Left lung (tissue), 10 donors: ENCODE measurements around the gene TP53AIP1. TPM values are rescaled to one million over a fixed set of nuclear protein-coding genes. Genes with fewer than 3 reads are reported as not detected.

Source experiments
- ATAC-seq: fragments of 200-7000 bp; cut with Tn5 transposase; one replicate; pipeline ENCODE4 v1.9.1; 2020; ENCODE audit warnings: moderate library complexity
- DNase-seq, 4 donors: peaks; one replicate each; pipeline ENCODE4 v3.0.0-alpha.2; 2013 to 2020
- H3K27ac ChIP-seq, 2 donors: fragments of 200-600 bp; sonication (generic) in 1 of 2; one replicate each; pipeline versions ENCODE4 v1.5.0 to v1.8.0; 2020 to 2021
- H3K27me3 ChIP-seq, 2 donors: fragments of 200-600 bp; sonication (generic) in 1 of 2; one replicate each; pipeline versions ENCODE4 v1.5.0 to v1.8.0; 2020 to 2021
- H3K36me3 ChIP-seq, 2 donors: fragments of 200-600 bp; sonication (generic) in 1 of 2; one replicate each; pipeline versions ENCODE4 v1.5.0 to v1.8.0; 2020 to 2021
- H3K4me1 ChIP-seq, 2 donors: fragments of 200-600 bp; one replicate each; pipeline ENCODE4 v1.8.0; 2021
- H3K4me3 ChIP-seq, 2 donors: fragments of 200-600 bp; sonication (generic) in 1 of 2; one replicate each; pipeline versions ENCODE4 v1.5.0 to v1.8.0; 2020 to 2021; ENCODE audit warnings: mild to moderate bottlenecking in 1 of 2
- H3K9me3 ChIP-seq, 2 donors: fragments of 200-600 bp; sonication (generic) in 1 of 2; one replicate each; pipeline versions ENCODE4 v1.5.0 to v1.8.0; 2020 to 2021
- intact Hi-C, 2 donors: fragments of 100-400 bp; cut with DNase I; formaldehyde crosslinking; loops; one replicate each; pipeline versions ENCODE4 v1.11.2 to v1.14.2; 2022
- polyA plus RNA-seq, 6 donors: library from polyadenylated mRNA; unstranded; fragments of 120-200 nt; gene quantifications; one replicate each; pipeline ENCODE4 v1.2.1, GENCODE V29; 2013; ENCODE audit not compliant: insufficient read length in 6 of 6
- total RNA-seq, 2 donors: library from RNA; stranded (reverse); fragmentation: NEBNext Ultra II Directional; extraction: Animal tissue kit (Norgen Biotek cat#: 25700); gene quantifications; one replicate each; pipeline ENCODE4 v1.2.1, GENCODE V29; 2021
- TF ChIP-seq, protein P1 (sequence below), 2 donors: fragments of 200-600 bp; sonication (generic) in 1 of 2; IDR thresholded peaks; one replicate each; pipeline versions ENCODE4 v1.5.0 to v1.8.0; 2021; ENCODE audit warnings: antibody characterized with exemption in 2 of 2
- donor health status: DM: no; HTN: yes; CAD: no.
- donor health status: DM: no; HTN: no; CAD: no.

TP53AIP1 gene
- total and polyA plus RNA-seq, 8 donors = 0.31 to 1.4 (median 0.59) TPM; not detected in 1

DNA sequence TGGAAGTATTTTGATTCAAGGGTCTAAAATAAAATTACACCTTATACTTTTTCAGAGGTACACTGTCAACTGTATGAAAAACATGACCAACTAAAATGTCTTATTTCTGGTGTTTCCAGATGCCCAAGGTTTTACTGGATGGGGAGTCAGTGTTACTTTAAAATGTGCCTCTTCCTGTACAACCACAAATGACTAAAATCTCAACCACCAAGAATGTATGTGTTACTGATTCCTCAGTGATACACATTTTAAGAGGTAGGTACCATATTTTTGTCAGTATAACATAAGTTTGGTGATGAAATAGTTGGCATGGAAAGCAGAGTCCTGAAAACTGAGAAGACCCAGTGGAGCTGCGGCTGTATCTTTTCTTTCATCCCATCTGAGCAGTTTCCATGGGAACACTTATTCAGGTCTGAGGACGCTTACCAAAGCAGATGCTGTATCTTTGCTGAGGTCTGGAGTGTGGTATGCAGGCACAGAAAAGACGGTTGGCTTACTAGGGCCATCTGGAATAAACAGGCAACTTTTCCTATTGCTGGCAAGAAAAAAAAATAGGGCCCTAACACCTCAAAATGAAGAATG is 21.2 kb upstream of the TP53AIP1 start:
- TF ChIP-seq, protein P1, sequence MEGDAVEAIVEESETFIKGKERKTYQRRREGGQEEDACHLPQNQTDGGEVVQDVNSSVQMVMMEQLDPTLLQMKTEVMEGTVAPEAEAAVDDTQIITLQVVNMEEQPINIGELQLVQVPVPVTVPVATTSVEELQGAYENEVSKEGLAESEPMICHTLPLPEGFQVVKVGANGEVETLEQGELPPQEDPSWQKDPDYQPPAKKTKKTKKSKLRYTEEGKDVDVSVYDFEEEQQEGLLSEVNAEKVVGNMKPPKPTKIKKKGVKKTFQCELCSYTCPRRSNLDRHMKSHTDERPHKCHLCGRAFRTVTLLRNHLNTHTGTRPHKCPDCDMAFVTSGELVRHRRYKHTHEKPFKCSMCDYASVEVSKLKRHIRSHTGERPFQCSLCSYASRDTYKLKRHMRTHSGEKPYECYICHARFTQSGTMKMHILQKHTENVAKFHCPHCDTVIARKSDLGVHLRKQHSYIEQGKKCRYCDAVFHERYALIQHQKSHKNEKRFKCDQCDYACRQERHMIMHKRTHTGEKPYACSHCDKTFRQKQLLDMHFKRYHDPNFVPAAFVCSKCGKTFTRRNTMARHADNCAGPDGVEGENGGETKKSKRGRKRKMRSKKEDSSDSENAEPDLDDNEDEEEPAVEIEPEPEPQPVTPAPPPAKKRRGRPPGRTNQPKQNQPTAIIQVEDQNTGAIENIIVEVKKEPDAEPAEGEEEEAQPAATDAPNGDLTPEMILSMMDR (IDR thresholded peaks at IDR 0.05) = no peak
- intact Hi-C loops = no loop called here
- Histone ChIP-seq H3K9me3 (no peaks in the 10 kb centered on the region), H3K27ac (no peak overlapping the region), H3K4me3 (no peak overlapping the region), H3K4me1 (peaks cover 0 to 8% of the 10 kb centered on the region in 2 donors), H3K27me3 (no peaks in the 10 kb centered on the region), H3K36me3 (peaks cover 0 to 8% of the 10 kb centered on the region in 2 donors)
- ATAC-seq (no peak), DNase-seq (no peak)

GRCh38 chr11:128962896-128963295 is 20.2 kb upstream of the TP53AIP1 start:
- ATAC-seq (no peak), DNase-seq (no peak)
- no peak overlapping the region for H3K4me3 ChIP-seq
- no peaks in the 10 kb centered on the region for H3K27me3 ChIP-seq
- intact Hi-C loops = no loop called here
- no peaks in the 10 kb centered on the region for H3K36me3 ChIP-seq
- H3K9me3 ChIP-seq = no peaks in the 10 kb centered on the region
- peaks cover 0 to 8% of the 10 kb centered on the region in 2 donors for H3K4me1 ChIP-seq
- TF ChIP-seq, protein P1 (IDR thresholded peaks at IDR 0.05) = no peak
- H3K27ac ChIP-seq = no peak overlapping the region

GRCh38 chr11:128961645-128962044 is 19.0 kb upstream of the TP53AIP1 start:
- ATAC-seq = no peak
- intact Hi-C loops = no loop called here
- TF ChIP-seq, protein P1 (IDR thresholded peaks at IDR 0.05) = no peak
- Histone ChIP-seq H3K27me3 (no peaks in the 10 kb centered on the region), H3K36me3 (no peaks in the 10 kb centered on the region), H3K9me3 (no peaks in the 10 kb centered on the region), H3K4me3 (no peak overlapping the region), H3K4me1 (peaks cover 0 to 8% of the 10 kb centered on the region in 2 donors), H3K27ac (no peak overlapping the region)
- no peak for DNase-seq

DNA sequence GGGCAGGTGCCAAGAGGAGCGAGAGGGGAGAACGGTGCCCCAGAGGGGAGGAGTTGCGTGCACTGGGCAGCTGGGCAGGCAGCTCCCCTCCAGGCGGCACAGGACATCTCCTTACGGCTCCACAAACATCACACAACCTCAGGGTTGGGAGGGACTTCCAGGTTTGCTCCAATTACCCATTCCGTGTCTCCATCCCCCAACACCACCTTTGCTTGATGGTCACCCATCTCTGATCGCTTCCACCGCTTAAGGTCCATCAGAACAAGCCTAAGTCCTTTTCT is 14.5 kb upstream of the TP53AIP1 start:
- H3K27ac ChIP-seq = no peak overlapping the region
- DNase-seq (no peak), ATAC-seq (no peak)
- no peak overlapping the region for H3K4me3 ChIP-seq
- no peaks in the 10 kb centered on the region for H3K36me3 ChIP-seq
- TF ChIP-seq, protein P1 (IDR thresholded peaks at IDR 0.05) = no peak
- H3K4me1 ChIP-seq = no peaks in the 10 kb centered on the region
- H3K27me3 ChIP-seq = no peaks in the 10 kb centered on the region
- no peaks in the 10 kb centered on the region for H3K9me3 ChIP-seq
- intact Hi-C loops = loop anchor here (2.0 to 10.0 kb wide), 2 partner anchors 72 kb away; no protein-coding TSS in a partner anchor

- Histone ChIP-seq H3K4me3 (no peak overlapping the region), H3K4me1 (no peaks in the 10 kb centered on the region), H3K36me3 (no peaks in the 10 kb centered on the region), H3K27ac (no peak overlapping the region), H3K9me3 (no peaks in the 10 kb centered on the region), H3K27me3 (no peaks in the 10 kb centered on the region)
- peak; percentile 95 for ATAC-seq
- TF ChIP-seq, protein P1 (IDR thresholded peaks at IDR 0.05) = peak; percentile 65
- intact Hi-C loops = loop anchor here (2.0 to 10.0 kb wide), 2 partner anchors 72 kb away; no protein-coding TSS in a partner anchor
- peak in 2 of 4 donors; percentile 62 to 79 for DNase-seq
Observed at GRCh38 chr11:128956401-128957201, 13.9 kb upstream of the TP53AIP1 start.
